Epithelial cell of prostate (primary cell): ENCODE results near the gene IFT88.

ENCODE experiments used
- DNase-seq: peaks from one replicate; pipeline ENCODE4 v3.0.0-alpha.2; 2011; ENCODE audit warnings: low read depth, low spot score
- H3K27ac ChIP-seq: fragments of 450-650 bp; 2 replicates; pipeline ENCODE4 v1.5.1; 2017; ENCODE audit warnings: mild to moderate bottlenecking

IFT88 gene

DNA sequence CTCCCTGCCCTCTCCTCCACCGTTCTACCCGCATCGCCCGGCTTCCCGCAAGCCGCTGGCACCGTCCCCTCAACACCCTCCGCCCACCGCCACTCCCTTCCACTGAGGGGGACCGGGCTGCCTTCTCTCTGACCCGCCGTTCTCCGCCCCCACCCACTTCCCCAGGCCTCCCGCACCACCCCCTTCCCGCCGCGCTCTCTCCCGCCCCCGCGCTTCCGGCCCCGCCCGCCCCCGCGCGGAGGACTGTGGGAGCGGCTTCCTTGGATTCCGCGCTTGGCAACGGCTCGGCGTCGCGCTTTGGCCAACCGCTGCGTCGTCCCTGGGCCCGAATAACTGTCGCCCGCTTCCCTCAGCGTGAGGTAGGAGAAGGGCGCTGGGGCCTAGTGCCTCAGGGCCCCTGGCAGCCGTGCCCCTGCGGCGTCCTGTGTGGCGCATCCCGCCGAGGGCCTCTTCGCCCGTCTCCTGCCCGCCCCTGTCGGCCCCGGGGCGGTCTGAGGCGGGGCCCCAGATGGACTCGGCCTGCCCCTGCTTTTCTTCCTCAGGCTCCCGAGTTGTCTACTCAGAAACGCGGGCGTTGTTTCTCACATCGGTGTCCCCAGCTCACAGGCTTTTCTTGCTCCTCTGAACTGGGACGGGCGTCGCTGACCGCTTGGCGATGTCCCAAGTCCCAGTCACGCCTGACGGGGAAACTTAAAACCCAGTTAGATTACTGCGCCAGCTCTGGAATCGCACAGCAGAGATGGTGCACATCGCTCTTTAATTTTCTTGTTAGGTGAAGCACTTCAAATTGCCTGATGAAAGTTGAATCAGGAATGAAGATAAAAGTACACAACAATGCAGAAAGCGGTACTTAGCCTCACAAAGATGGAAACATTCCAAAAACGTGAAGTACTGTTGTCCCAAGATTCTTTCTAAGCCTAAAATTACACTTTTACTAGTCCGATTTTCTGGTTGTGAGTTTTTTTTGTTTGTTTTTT, at the start of gene IFT88:
IFT88 (plus strand) TSS at position 260 of the 977 bp plus-strand sequence. CDS start 7,229 bp downstream, outside the sequence.
- DNase-seq: no peak
- peak within 1 kb of the TSS; percentile 91 for H3K27ac ChIP-seq

DNA sequence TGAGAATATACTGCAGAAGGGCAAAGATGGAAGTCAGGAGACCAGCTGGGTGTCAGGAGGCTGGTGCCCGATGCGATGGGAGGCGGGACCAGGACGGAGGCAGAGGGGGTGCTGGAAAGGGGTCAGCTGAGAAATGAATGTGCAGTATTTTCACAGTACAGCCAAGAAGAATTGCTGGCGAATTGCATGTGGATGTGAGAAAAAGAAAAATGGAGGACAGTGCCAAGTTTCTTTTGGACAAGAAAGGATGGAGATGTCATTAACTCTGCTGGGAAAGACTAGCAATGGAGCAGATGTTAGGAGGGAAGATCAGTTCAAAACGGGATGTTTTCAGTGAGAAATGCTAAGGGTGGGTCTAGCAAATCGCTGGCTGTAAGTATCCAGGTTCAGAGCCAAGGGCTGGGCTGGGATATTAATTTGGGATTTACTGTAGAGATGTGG, 48.3 kb upstream of the IFT88 start:
- no peak overlapping the region for H3K27ac ChIP-seq
- DNase-seq: no peak

- no peak overlapping the region for H3K27ac ChIP-seq
- DNase-seq: no peak
Observed at GRCh38 chr13:20519875-20520274, 47.1 kb upstream of the IFT88 start.

DNA sequence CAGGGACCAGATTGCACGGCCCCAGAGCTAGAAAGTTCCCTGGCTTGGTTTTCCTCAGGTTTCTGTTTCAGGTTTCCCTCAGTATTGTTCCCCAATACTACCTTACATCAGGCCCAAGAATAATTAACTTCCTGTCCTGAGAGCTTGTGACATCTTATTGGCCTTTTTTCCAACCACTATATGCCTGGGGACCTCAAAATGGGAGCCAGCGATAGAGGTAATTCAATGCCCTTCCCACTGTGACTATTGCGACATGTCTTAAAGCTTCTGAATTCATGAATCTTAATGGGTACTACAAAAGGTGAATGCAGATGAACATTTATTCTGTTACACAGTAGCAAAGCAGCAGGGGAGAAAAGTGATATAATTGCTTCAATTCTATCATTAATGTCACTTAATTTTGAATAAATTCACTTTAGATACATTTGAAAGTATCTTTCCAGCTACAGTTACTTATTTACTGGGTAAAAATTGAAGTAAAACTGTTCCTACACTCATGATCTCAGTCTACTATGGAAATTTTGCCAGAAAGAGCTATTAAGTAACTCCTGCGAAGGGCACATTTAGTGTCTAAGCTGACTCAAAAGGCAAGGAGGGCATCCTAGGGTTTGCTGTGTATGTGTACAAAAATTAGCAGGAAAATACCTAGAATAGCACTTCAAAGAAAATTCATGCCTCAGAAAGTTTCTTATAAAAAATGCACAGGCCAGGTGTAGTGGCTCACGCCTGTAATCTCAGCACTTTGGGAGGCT, 45.4 kb upstream of the IFT88 start:
- no peak for DNase-seq
- H3K27ac ChIP-seq: no peak overlapping the region

GRCh38 chr13:20525144-20525600, 41.8 kb upstream of the IFT88 start:
- DNase-seq: no peak

DNA sequence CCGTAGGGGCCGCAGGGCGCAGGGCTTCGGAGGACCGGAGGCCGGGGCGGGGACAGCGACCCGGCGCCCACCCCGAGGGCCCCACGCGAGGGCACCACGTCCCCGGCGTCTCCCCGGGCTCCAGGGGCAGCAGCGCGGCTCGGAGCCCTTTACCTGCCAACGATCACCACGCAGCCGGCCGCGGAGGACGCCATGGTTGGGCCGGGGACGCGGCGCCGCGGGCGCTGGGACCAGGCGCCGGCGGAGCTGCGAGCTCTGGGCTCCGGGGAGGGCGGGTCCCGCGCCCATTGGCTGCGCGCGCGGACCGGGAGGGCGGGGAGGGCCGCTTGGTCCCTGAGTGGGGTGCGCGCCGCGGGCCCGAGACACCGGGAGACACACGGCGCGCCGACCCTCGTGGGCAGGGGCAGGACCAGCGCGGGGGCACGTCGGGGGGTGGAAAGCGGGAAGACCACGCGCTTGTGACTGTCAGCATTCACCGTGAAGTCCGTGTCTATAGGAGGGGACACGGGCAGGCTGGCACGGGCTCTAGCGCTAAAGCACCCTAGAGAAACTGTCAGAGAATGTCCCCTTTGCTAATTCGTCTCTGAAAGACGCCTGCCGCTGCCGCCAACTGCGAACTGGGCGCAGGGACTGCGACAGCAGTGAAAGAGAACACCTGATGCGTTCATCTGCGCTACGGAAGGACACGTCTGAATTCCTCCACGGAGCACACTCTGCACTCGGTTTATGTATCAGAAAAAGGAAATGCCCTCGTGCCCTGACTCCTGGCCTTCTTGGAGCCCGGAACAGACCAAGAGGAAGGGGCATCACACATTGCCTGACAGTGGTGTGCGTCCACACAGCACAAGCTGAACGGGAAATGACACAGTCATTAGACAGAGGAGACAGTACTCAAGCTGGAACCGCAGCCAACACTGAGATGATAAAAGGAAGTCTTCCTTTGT, 41.1 kb upstream of the IFT88 start, which contains the start of gene CRYL1:
CRYL1 (minus strand) TSS at position 257 of the 944 bp plus-strand sequence; CDS start at position 194, 63 bp downstream.
- DNase-seq: no peak
- peak within 1 kb of the TSS; percentile 84 for H3K27ac ChIP-seq

More at GRCh38 chr13:20525144-20525600, 41.8 kb upstream of the IFT88 start:
- H3K27ac ChIP-seq: peak overlapping the region; percentile 84

DNA sequence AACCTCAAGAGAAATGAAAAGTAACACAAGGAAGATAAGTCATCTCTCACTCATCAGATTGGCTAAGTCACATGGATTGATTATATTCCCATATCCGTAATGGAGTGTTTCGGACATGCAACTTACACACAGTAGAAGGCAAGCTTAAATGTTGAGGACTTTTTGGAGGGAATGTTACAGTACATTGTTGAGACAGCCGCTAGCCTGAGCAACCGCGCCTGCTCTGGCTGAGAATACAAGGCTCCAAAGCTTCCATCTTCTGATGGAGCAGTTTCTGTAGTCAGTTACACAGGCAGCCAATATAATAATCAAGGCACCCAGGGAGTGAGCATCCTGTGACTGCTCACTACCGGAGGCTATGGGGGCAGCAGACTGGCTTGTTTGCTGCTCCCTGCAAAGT, 40.3 kb upstream of the IFT88 start:
- peak overlapping the region; percentile 84 for H3K27ac ChIP-seq
- DNase-seq: no peak

DNA sequence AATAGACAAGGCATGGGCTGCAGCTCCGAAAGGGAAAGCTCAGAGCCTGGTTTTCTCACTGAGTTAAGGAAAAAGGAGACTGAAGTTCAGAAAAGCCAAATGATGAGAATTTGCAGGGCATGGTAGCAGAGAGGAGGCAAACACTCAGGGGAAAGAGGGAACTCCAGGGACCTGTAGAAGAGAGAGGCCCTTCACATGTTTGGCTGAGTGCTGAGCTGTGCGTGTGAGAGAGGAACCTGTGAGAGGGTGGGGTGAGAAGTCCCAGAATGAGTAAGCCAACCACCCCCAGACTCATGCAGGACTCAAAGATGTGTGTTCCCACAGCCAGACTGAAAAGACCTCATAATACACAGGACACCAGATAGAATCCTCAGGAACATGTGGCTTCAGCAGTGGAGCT, 38.5 kb upstream of the IFT88 start:
- no peak for DNase-seq
- no peak overlapping the region for H3K27ac ChIP-seq

- no peak for DNase-seq
- H3K27ac ChIP-seq: no peak overlapping the region
Observed at GRCh38 chr13:20534038-20534608, 32.8 kb upstream of the IFT88 start.

- no peak for DNase-seq
- H3K27ac ChIP-seq: no peak overlapping the region
Observed at GRCh38 chr13:20536992-20537391, 30.0 kb upstream of the IFT88 start.

DNA sequence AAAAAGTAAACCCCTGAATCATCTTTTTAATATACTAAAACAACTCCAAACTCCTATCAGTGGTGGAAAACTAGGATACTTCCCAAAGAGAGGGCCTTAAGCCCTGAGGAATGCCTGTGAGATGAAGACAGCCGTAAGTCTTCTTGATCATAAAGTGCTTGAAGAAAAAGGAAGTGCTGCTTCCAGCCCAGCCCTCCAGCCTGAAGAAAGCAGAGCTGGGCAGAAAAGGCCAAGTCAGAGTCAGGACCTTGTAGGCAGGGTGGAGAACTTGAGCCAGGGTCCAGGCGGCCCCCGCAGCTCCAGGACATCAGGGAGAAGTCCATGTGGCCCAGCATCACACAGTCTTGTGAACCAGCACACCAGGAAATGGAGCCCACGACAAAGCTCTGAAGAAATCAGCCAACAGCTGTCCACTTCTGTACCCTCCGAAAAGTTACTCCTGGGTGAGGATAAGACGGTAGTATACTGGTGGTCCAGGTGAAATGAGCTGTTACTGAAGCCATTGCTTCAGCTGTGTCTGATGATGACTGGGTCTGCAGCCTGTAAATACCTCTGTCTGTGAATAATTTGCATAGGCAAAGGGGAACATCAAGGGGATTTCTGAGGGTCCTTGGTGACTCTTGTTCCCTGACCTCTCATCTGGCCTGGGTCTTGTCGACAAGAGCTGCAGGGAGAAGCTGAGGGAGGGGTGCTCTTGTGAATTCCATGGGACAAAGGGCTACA, 22.6 kb upstream of the IFT88 start:
- no peak overlapping the region for H3K27ac ChIP-seq
- no peak for DNase-seq

- H3K27ac ChIP-seq: no peak overlapping the region
- no peak for DNase-seq
Observed at GRCh38 chr13:20546556-20546955, 20.4 kb upstream of the IFT88 start.

GRCh38 chr13:20547479-20547908, 19.5 kb upstream of the IFT88 start:
- DNase-seq: no peak
- no peak overlapping the region for H3K27ac ChIP-seq

GRCh38 chr13:20550799-20551198, 16.2 kb upstream of the IFT88 start:
- DNase-seq: no peak
- no peak overlapping the region for H3K27ac ChIP-seq

DNA sequence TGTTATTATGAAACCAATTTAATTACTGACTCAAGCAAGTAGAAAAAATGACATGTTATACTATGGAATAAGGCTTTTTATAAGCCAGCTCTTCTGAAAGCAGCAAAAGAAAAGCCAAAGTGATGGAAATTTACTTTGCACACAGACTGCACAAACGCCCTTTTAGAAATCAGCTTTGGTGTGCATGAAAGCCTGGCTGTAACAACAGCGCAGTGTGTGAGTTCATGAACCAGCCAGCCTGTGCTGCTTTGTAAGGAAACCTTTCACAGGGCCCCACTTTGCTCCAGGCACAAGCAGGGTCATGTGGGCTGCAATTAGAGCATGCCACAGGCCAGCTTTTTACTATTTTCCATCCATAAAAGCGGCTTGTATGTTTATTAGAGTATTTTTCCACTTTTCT, 13.6 kb upstream of the IFT88 start:
- DNase-seq: no peak
- H3K27ac ChIP-seq: no peak overlapping the region

DNA sequence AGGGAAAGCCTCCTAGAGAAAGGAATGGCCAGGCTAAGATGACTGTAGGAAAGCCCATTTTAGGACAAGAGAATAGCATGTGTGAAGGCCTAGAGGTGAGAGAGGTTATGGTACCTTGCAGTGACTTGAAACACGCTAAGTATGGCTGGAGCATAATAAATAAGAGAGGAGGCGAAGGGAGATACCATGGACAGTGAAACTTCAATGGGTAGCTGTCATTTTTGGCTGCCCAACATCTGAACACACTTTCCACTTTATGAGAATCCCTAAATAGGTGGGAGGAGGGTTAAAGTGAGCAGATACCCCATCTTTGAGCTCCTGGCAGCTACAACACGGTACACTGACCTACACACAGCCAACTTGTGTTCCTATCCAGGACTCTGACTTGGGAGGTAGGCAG, 8.0 kb upstream of the IFT88 start:
- H3K27ac ChIP-seq: no peak overlapping the region
- no peak for DNase-seq

DNA sequence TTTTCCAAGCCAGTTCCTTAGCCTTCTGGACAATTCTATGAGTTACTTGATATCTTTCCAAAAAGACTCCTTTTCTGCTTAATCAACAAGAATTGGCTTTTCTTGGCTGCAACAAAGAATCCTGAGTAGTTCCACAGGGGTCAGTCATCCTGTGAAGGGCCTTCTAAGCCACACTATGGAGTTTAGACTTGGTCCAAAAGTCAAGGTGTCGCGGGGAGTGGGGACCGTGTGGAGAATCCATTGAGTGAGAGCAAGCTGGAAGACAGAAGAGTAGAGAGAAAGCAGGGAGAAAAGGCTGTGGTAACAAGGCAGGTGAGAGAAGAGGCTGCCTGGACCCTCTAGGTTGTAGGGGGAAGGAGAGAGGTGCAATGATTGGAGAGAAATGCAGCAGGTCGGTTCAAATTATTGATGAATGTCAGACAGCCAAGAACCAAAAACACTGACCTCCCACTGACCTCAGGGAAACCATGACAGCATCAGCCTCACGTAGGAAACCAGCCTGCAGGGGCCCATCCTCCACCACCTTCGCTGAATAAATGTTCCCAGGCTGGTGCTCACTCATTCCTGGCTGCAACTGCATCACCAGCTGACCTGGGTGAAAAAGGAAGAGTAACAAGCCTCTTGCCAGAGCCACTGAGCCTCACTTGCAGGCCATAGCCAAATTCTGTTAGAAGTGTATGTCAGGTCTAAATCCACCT, 7.1 kb upstream of the IFT88 start:
- H3K27ac ChIP-seq: no peak overlapping the region
- DNase-seq: no peak

DNA sequence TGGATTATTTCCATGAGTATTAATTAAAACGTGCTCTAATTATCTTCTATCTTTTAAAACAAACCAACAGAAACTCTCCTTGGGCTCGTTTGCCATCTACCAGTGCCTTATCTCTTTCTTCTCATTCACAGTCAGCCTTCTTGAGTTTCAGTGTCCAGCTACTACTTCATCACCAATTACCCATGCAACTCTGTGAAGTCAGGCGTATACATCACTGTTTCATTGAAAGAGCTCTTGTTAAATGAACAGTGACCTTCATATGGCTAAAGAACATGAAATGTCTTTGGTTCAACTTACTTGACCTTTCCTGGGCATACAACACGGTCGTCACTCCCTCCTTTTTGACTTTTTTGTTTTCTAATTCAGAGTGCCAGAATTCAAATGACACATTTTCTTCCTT, 5.2 kb upstream of the IFT88 start:
- H3K27ac ChIP-seq: no peak overlapping the region
- no peak for DNase-seq
